Psoas muscle (tissue), 8 donors: ENCODE results near the gene TGM1. TPM values are rescaled to one million over a fixed set of nuclear protein-coding genes. Genes with fewer than 3 reads are reported as not detected.
A peak's percentile ranks its signal among the peaks of the same experiment; 100 is the strongest.

Experiments
- ATAC-seq, 4 donors: fragments of 200-7000 bp; cut with Tn5 transposase; one replicate each; pipeline ENCODE4 v1.9.1; 2020; ENCODE audit warnings: moderate library complexity in 3 of 4, mild to moderate bottlenecking in 2 of 4
- DNase-seq, 2 donors: peaks; one replicate each; pipeline ENCODE4 v3.0.0-alpha.2; 2020
- H3K27ac ChIP-seq: fragments of 200-600 bp; one replicate; pipeline ENCODE4 v1.8.0; 2022
- H3K27me3 ChIP-seq, 3 donors: fragments of 200-600 bp in 1 of 3; one replicate each; pipeline versions ENCODE4 v1.6.1 to v1.8.0; 2013 to 2022; ENCODE audit warnings: low read length in 2 of 3, mild to moderate bottlenecking in 2 of 3, moderate library complexity in 1 of 3; ENCODE audit not compliant: insufficient read depth in 3 of 3
- H3K36me3 ChIP-seq, 2 donors: fragments of 200-600 bp in 1 of 2; one replicate each; pipeline versions ENCODE4 v1.6.1 to v1.8.0; 2013 to 2022; ENCODE audit warnings: low read depth in 1 of 2, mild to moderate bottlenecking in 1 of 2, moderate library complexity in 1 of 2; ENCODE audit not compliant: insufficient read depth in 1 of 2
- H3K4me1 ChIP-seq: fragments of 200-600 bp; one replicate; pipeline ENCODE4 v1.8.0; 2022
- H3K4me3 ChIP-seq: fragments of 200-600 bp; one replicate; pipeline ENCODE4 v1.8.0; 2022; ENCODE audit warnings: mild to moderate bottlenecking
- H3K9me3 ChIP-seq: fragments of 200-600 bp; one replicate; pipeline ENCODE4 v1.8.0; 2022
- CTCF ChIP-seq: fragments of 200-600 bp; IDR thresholded peaks from one replicate; pipeline ENCODE4 v1.8.0; 2022; ENCODE audit warnings: antibody characterized with exemption
- whole genome bisulfite sequencing, 3 donors: extraction: QIAGEN DNeasy Blood & Tissue Kit; methylation state at CpG; one replicate each; pipeline versions ENCODE4 v1.1.6 to v1.1.7; 2013; 5-methylcytosine and 5-hydroxymethylcytosine counted together
- intact Hi-C, 2 donors: fragments of 100-400 bp; cut with DNase I; formaldehyde crosslinking; loops; one replicate each; pipeline versions ENCODE4 v1.11.0 to v1.14.2; 2022
- polyA plus RNA-seq, 3 donors: library from polyadenylated mRNA; stranded (reverse); fragments of 200-250 nt; gene quantifications; one replicate each; pipeline ENCODE4 v1.2.3, GENCODE V29; 2013
- total RNA-seq, 4 donors: library from RNA; stranded (reverse); fragmentation: NEBNext Ultra II Directional in 2 of 4; extraction: Animal tissue kit (Norgen Biotek cat#: 25700) in 2 of 4; gene quantifications; one replicate each; pipeline versions ENCODE4 v1.2.1 to v1.2.4, GENCODE V29; 2021 to 2023
- donor health status: healthy with polysubstance abuse.
- donor health status: DM: no; HTN: no; CAD: no; lungs with moderate emphysema.
- donor health status: Bipolar disorder and iron deficiency.
- donor health status: healthy.
- donor health status: DM: yes; HTN: yes; CAD: no.
- donor health status: DM: no; HTN: no; CAD: no.
- donor health status: DM: no; HTN: no; CAD: no.
- donor health status: DM: yes; HTN: yes; CAD: no.

TGM1 gene
- total and polyA plus RNA-seq, 7 donors, result 0.17 to 1.3 (median 0.41) TPM; not detected in 1

- no peak for TF ChIP-seq CTCF
- Histone ChIP-seq H3K4me3 (no peak overlapping the region), H3K27me3 (no peaks in the 10 kb centered on the region), H3K27ac (no peak overlapping the region), H3K4me1 (peaks cover under 1% of the 10 kb centered on the region), H3K9me3 (no peaks in the 10 kb centered on the region), H3K36me3 (peaks cover 0 to 59% of the 10 kb centered on the region in 2 donors)
- no peak for DNase-seq
- intact Hi-C loops, result no loop called here
- WGBS, 3 donors, result 84 to 100% (median 87%) methylated on average over 3 of the region's 3 CpGs
- no peak for ATAC-seq
These were observed 28.6 kb upstream of the TGM1 start for GRCh38 chr14:24291446-24292117.

- DNase-seq, result no peak
- Histone ChIP-seq H3K27me3 (no peaks in the 10 kb centered on the region), H3K36me3 (peaks cover 0 to 52% of the 10 kb centered on the region in 2 donors), H3K27ac (no peak overlapping the region), H3K4me1 (no peaks in the 10 kb centered on the region), H3K9me3 (no peaks in the 10 kb centered on the region), H3K4me3 (no peak overlapping the region)
- WGBS, 3 donors, result 85 to 90% (median 89%) methylated on average over 9 of the region's 9 CpGs
- no peak for TF ChIP-seq CTCF
- intact Hi-C loops, result no loop called here
- ATAC-seq, result no peak
These were observed 27.8 kb upstream of the TGM1 start for GRCh38 chr14:24290746-24291145.

- Histone ChIP-seq H3K4me3 (no peak overlapping the region), H3K9me3 (no peaks in the 10 kb centered on the region), H3K36me3 (peaks cover 0 to 42% of the 10 kb centered on the region in 2 donors), H3K27ac (no peak overlapping the region), H3K4me1 (no peaks in the 10 kb centered on the region), H3K27me3 (no peaks in the 10 kb centered on the region)
- no peak for DNase-seq
- intact Hi-C loops, result no loop called here
- ATAC-seq, result no peak
- WGBS, 3 donors, result 75 to 81% (median 80%) methylated on average over 6 of the region's 6 CpGs
- no peak for TF ChIP-seq CTCF
These were observed 26.8 kb upstream of the TGM1 start for GRCh38 chr14:24289649-24290280.

GRCh38 chr14:24286996-24287395 is 24.0 kb upstream of the TGM1 start:
- no peak for DNase-seq
- H3K4me1 ChIP-seq, result no peaks in the 10 kb centered on the region
- H3K27ac ChIP-seq, result no peak overlapping the region
- no peaks in the 10 kb centered on the region for H3K27me3 ChIP-seq
- WGBS, 3 donors, result 83 to 89% (median 83%) methylated on average over 5 of the region's 5 CpGs
- intact Hi-C loops, result no loop called here
- no peak for TF ChIP-seq CTCF
- ATAC-seq, result peak in 1 of 4 donors; percentile 32
- no peaks in the 10 kb centered on the region for H3K9me3 ChIP-seq
- peaks cover 0 to 28% of the 10 kb centered on the region in 2 donors for H3K36me3 ChIP-seq
- no peak overlapping the region for H3K4me3 ChIP-seq
